ENCODE data around the gene ST6GAL1. TPM values are rescaled to one million over a fixed set of nuclear protein-coding genes. Genes with fewer than 3 reads are reported as not detected.
A peak's percentile ranks its signal among the peaks of the same experiment; 100 is the strongest.

ST6GAL1 gene
- total and polyA plus RNA-seq, 2 of the 4 experiments (the other 2 are of a cell fraction) = 1.4 to 2.9 TPM

DNA sequence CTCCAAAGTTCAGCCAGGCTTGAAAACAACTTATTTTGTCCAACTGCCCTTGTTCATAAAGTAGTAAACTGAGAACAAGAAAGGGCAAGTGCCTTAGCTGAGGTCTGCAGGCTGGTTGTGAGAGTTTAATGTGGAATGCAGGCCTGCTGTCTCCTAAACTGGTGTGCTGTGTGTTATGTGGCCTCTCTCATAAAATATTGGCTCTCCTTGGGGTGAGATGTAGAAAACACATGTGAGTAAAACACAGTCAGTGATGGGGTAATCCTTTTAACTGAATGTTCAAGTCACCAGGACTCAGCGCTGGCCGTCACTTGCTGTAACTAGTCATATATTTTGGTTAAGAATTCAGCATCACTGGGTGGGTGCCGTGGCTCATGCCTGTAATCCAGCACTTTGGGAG is 7.1 kb upstream of the ST6GAL1 start:
- POLR2A ChIA-PET (ENCODE audit: unreplicated experiment) = no interaction called here
- Histone ChIP-seq H3K27me3 (ENCODE audit: control insufficient read depth, insufficient read depth, low read length) (peaks cover 15% of the 10 kb centered on the region), H3K9me1 (ENCODE audit: insufficient read depth, low read length) (no peaks in the 10 kb centered on the region), H2BK120ac (ENCODE audit: low read depth, low read length) (no peak overlapping the region), H2BK20ac (ENCODE audit: low read depth, low read length) (no peak overlapping the region), H4K8ac (ENCODE audit: low read depth in 2 of 2, low read length in 2 of 2) (no peak overlapping the region), H3K18ac (ENCODE audit: low read depth, low read length) (no peak overlapping the region), H3K14ac (replicated peaks; ENCODE audit: low read depth, low read length) (no peak overlapping the region), H3K23ac (ENCODE audit: low read depth, low read length) (no peak overlapping the region), H2AK5ac (ENCODE audit: low read depth, low read length) (no peak overlapping the region), H3K4me1 (ENCODE audit: control insufficient read depth, insufficient read depth, low read length) (no peaks in the 10 kb centered on the region), H2BK15ac (ENCODE audit: low read depth, low read length) (no peak overlapping the region), H4K91ac (ENCODE audit: insufficient read depth, low read depth, low read length) (no peak overlapping the region), H3K79me1 (ENCODE audit: low read depth in 1 of 2, low read length in 2 of 2) (no peaks in the 10 kb centered on the region), H2AK9ac (replicated peaks; ENCODE audit: low read depth, low read length, poor library complexity) (no peak overlapping the region), H3K27ac (ENCODE audit: insufficient read depth, low read length) (no peak overlapping the region), H3K56ac (ENCODE audit: extremely low read depth, insufficient read depth, low read length) (no peak overlapping the region), H2BK5ac (ENCODE audit: low read depth, low read length, poor library complexity, severe bottlenecking) (no peak overlapping the region), H3K9me3 (ENCODE audit: control insufficient read depth, insufficient read depth, low read length) (no peaks in the 10 kb centered on the region), H3K9ac (ENCODE audit: low read depth, low read length) (no peak overlapping the region), H4K20me1 (ENCODE audit: insufficient read depth, low read length) (no peaks in the 10 kb centered on the region), H3K4ac (ENCODE audit: low read depth, low read length) (no peak overlapping the region), H3K36me3 (ENCODE audit: control insufficient read depth, insufficient read depth, low read length) (no peaks in the 10 kb centered on the region), H3K4me2 (ENCODE audit: low read depth, low read length) (no peak overlapping the region), H3K4me3 (ENCODE audit: insufficient read depth, low read depth, low read length) (no peak overlapping the region), H4K5ac (ENCODE audit: low read depth, low read length) (no peak overlapping the region), H2AFZ (replicated peaks; ENCODE audit: low read length, poor library complexity) (no peak overlapping the region)
- ATAC-seq (ENCODE audit: low read depth) (0 out of 2 replicates have a peak, but pooled peaks have one; percentile 24), DNase-seq (no peak)
- CTCF ChIA-PET = interaction anchor here (0.6 kb wide), 1 partner anchor 13 kb away, joined by 3 read pairs; no protein-coding TSS in a partner anchor
- TF ChIP-seq MAFK (IDR thresholded peaks at IDR 0.05; ENCODE audit: low read depth, low read length) = no peak
- no peak for TF ChIP-seq POLR2A (IDR thresholded peaks at IDR 0.05; ENCODE audit: low read depth, low read length)
- TF ChIP-seq NFE2L2 (IDR thresholded peaks at IDR 0.05; ENCODE audit: low read depth, low read length) = no peak
- no peak for TF ChIP-seq RCOR1 (IDR thresholded peaks at IDR 0.05; ENCODE audit: insufficient replicate concordance, low read length)
- TF ChIP-seq, protein P1, sequence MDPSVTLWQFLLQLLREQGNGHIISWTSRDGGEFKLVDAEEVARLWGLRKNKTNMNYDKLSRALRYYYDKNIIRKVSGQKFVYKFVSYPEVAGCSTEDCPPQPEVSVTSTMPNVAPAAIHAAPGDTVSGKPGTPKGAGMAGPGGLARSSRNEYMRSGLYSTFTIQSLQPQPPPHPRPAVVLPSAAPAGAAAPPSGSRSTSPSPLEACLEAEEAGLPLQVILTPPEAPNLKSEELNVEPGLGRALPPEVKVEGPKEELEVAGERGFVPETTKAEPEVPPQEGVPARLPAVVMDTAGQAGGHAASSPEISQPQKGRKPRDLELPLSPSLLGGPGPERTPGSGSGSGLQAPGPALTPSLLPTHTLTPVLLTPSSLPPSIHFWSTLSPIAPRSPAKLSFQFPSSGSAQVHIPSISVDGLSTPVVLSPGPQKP (IDR thresholded peaks at IDR 0.05; ENCODE audit: borderline replicate concordance, low read depth, low read length) = no peak
- no peak for TF ChIP-seq BHLHE40 (IDR thresholded peaks at IDR 0.05; ENCODE audit: low read depth, low read length)
- TF ChIP-seq MAZ (IDR thresholded peaks at IDR 0.05; ENCODE audit: borderline replicate concordance, low read depth, low read length) = no peak
- dilution Hi-C loops (cut with HindIII; ENCODE audit: low sequenced_read_pairs, unreplicated experiment) (no loop called here), intact Hi-C loops (cut with micrococcal nuclease) (no loop called here), in situ Hi-C loops (cut with MboI; ENCODE audit: low sequenced_read_pairs) (no loop called here)
- no CpG with 5 or more reads among the region's 3 CpGs for WGBS, 2 experiments (ENCODE audit: extremely low coverage in 2 of 2, insufficient read length in 1 of 2)
- no TSS peak for BruUV-seq (replicated peaks)
